Measurements from ENCODE around the gene FERMT1. TPM values are rescaled to one million over a fixed set of nuclear protein-coding genes. Genes with fewer than 3 reads are reported as not detected.

Gene FERMT1
- total RNA-seq, 1 donor from 2014 or later, result 1.3 TPM

- H2AFZ ChIP-seq (replicated peaks), result no peak overlapping the region
- H3K4me3 Mint-ChIP-seq, result no peak overlapping the region
Observed at GRCh38 chr20:6134592-6134991, 11.8 kb upstream of the FERMT1 start.

GRCh38 chr20:6130045-6130444 lies 7.2 kb upstream of the FERMT1 start:
- Histone ChIP-seq H3K27ac (no peak overlapping the region), H3K4me1 (no peaks in the 10 kb centered on the region), H4K20me1 (ENCODE audit: low read depth) (no peaks in the 10 kb centered on the region), H3F3A (ENCODE audit: low read depth) (no peaks in the 10 kb centered on the region), H3K36me3 (no peaks in the 10 kb centered on the region), H3K9me3 (ENCODE audit: low read depth) (no peaks in the 10 kb centered on the region), H3K4me2 (no peak overlapping the region), H3K79me2 (ENCODE audit: low read depth) (no peaks in the 10 kb centered on the region), H3K9ac (no peak overlapping the region), H3K4me3 (no peak overlapping the region), H3K27me3 (no peaks in the 10 kb centered on the region), H2AFZ (replicated peaks) (no peak overlapping the region)
- Mint-ChIP-seq H3K36me3 (no peaks in the 10 kb centered on the region), H3K4me1 (no peaks in the 10 kb centered on the region), H3K27ac (no peak overlapping the region), H3K4me3 (no peak overlapping the region), H3K9me3 (no peaks in the 10 kb centered on the region), H3K27me3 (ENCODE audit: insufficient read depth, low read depth) (peaks cover 2% of the 10 kb centered on the region)
- no peak for DNase-seq (ENCODE audit: low spot score)
- TF ChIP-seq EZH2phosphoT487 (IDR thresholded peaks at IDR 0.05), result no peak
- TF ChIP-seq EZH2 (IDR thresholded peaks at IDR 0.05), result no peak

More at GRCh38 chr20:6134592-6134991, 11.8 kb upstream of the FERMT1 start:
- H3K4me3 ChIP-seq, result no peak overlapping the region
- H4K20me1 ChIP-seq (ENCODE audit: low read depth), result no peaks in the 10 kb centered on the region
- Mint-ChIP-seq H3K9me3 (no peaks in the 10 kb centered on the region), H3K27ac (no peak overlapping the region), H3K4me1 (no peaks in the 10 kb centered on the region), H3K27me3 (ENCODE audit: insufficient read depth, low read depth) (peaks cover 3% of the 10 kb centered on the region), H3K36me3 (no peaks in the 10 kb centered on the region)
- H3K4me1 ChIP-seq, result no peaks in the 10 kb centered on the region
- H3K9ac ChIP-seq, result no peak overlapping the region
- DNase-seq (ENCODE audit: low spot score), result no peak
- no peaks in the 10 kb centered on the region for H3K36me3 ChIP-seq
- no peak overlapping the region for H3K4me2 ChIP-seq
- no peaks in the 10 kb centered on the region for H3K79me2 ChIP-seq (ENCODE audit: low read depth)
- no peaks in the 10 kb centered on the region for H3K27me3 ChIP-seq
- no peaks in the 10 kb centered on the region for H3F3A ChIP-seq (ENCODE audit: low read depth)
- H3K27ac ChIP-seq, result no peak overlapping the region
- H3K9me3 ChIP-seq (ENCODE audit: low read depth), result no peaks in the 10 kb centered on the region
- TF ChIP-seq EZH2phosphoT487 (IDR thresholded peaks at IDR 0.05) (no peak), EZH2 (IDR thresholded peaks at IDR 0.05) (no peak), CTCF (IDR thresholded peaks at IDR 0.05) (no peak)

- Histone ChIP-seq H3K9me3 (ENCODE audit: low read depth) (no peaks in the 10 kb centered on the region), H3K79me2 (ENCODE audit: low read depth) (no peaks in the 10 kb centered on the region), H3K4me3 (no peak overlapping the region), H3K27me3 (peaks cover 18% of the 10 kb centered on the region), H3K36me3 (no peaks in the 10 kb centered on the region), H4K20me1 (ENCODE audit: low read depth) (no peaks in the 10 kb centered on the region), H3K4me2 (no peak overlapping the region), H3K9ac (no peak overlapping the region), H3F3A (ENCODE audit: low read depth) (peaks cover 9% of the 10 kb centered on the region), H3K27ac (no peak overlapping the region), H2AFZ (replicated peaks) (no peak overlapping the region), H3K4me1 (peaks cover 8% of the 10 kb centered on the region)
- DNase-seq (ENCODE audit: low spot score), result no peak
- Mint-ChIP-seq H3K27ac (no peak overlapping the region), H3K9me3 (no peaks in the 10 kb centered on the region), H3K4me3 (no peak overlapping the region), H3K27me3 (ENCODE audit: insufficient read depth, low read depth) (peaks cover 12% of the 10 kb centered on the region), H3K36me3 (no peaks in the 10 kb centered on the region), H3K4me1 (no peaks in the 10 kb centered on the region)
- TF ChIP-seq CTCF (IDR thresholded peaks at IDR 0.05) (no peak), EZH2phosphoT487 (IDR thresholded peaks at IDR 0.05) (no peak), EZH2 (IDR thresholded peaks at IDR 0.05) (no peak)
Observed at GRCh38 chr20:6127825-6128224, 5.0 kb upstream of the FERMT1 start.

- Mint-ChIP-seq H3K9me3 (no peaks in the 10 kb centered on the region), H3K4me3 (no peak overlapping the region), H3K27ac (no peak overlapping the region), H3K4me1 (peaks cover 2% of the 10 kb centered on the region), H3K27me3 (ENCODE audit: insufficient read depth, low read depth) (peaks cover 17% of the 10 kb centered on the region), H3K36me3 (no peaks in the 10 kb centered on the region)
- H3K36me3 ChIP-seq, result no peaks in the 10 kb centered on the region
- DNase-seq (ENCODE audit: low spot score), result no peak
- H3K9ac ChIP-seq, result no peak overlapping the region
- no peaks in the 10 kb centered on the region for H3K9me3 ChIP-seq (ENCODE audit: low read depth)
- no peak overlapping the region for H3K27ac ChIP-seq
- peaks cover 15% of the 10 kb centered on the region for H3F3A ChIP-seq (ENCODE audit: low read depth)
- no peak for TF ChIP-seq EZH2 (IDR thresholded peaks at IDR 0.05)
- H4K20me1 ChIP-seq (ENCODE audit: low read depth), result no peaks in the 10 kb centered on the region
- H3K27me3 ChIP-seq, result peaks cover 28% of the 10 kb centered on the region
- no peak overlapping the region for H2AFZ ChIP-seq (replicated peaks)
- H3K4me3 ChIP-seq, result no peak overlapping the region
- no peaks in the 10 kb centered on the region for H3K79me2 ChIP-seq (ENCODE audit: low read depth)
- H3K4me1 ChIP-seq, result peaks cover 18% of the 10 kb centered on the region
- H3K4me2 ChIP-seq, result no peak overlapping the region
Observed at GRCh38 chr20:6126846-6127245, 4.0 kb upstream of the FERMT1 start.

Data from neural progenitor cell (in vitro differentiated cells).